GM04504 (cell line): ENCODE measurements around the gene MEX3B.
"Not testable (repeated sequence)": the region's sequence is repeated elsewhere in the genome, so short reads cannot be mapped to it uniquely, and the experiment has no call there.

ENCODE experiments used
- DNase-seq: peaks from one replicate; pipeline ENCODE4 v3.0.0-alpha.2; 2012; ENCODE audit warnings: low read depth

Gene MEX3B

GRCh38 chr15:82005239-82005638 lies 40.6 kb downstream of the MEX3B start:
- no peak for DNase-seq

- DNase-seq: no peak
Observed at GRCh38 chr15:82003916-82004315, 41.9 kb downstream of the MEX3B start.

GRCh38 chr15:81995081-81995480 lies 50.7 kb downstream of the MEX3B start:
- DNase-seq: not testable (repeated sequence)

- DNase-seq: no peak
Observed at GRCh38 chr15:81992523-81992922, 53.3 kb downstream of the MEX3B start.
